Neural cell (in vitro differentiated cells): ENCODE results near the gene BICC1. TPM values are rescaled to one million over a fixed set of nuclear protein-coding genes. Genes with fewer than 3 reads are reported as not detected.

Experiments
- H2AFZ ChIP-seq: fragments of 200-600, 300-800 bp; sonication (generic), shearing (Covaris generic); 2 replicates; pipeline ENCODE4 v1.6.0; 2014; ENCODE audit warnings: low read depth, mild to moderate bottlenecking, antibody characterized with exemption, low read length, moderate library complexity
- H3F3A ChIP-seq: fragments of 200-600 bp; shearing (Covaris generic); 2 replicates; pipeline ENCODE4 v1.6.1; 2016; ENCODE audit warnings: mild to moderate bottlenecking, moderate library complexity, mixed read lengths, antibody characterized with exemption, low read length; ENCODE audit not compliant: insufficient read depth, poor library complexity, severe bottlenecking
- H3K27ac ChIP-seq: fragments of 200-600, 300-800 bp; sonication (generic), shearing (Covaris generic); 2 replicates; pipeline ENCODE4 v1.5.1; 2014; ENCODE audit warnings: mild to moderate bottlenecking, low read length, moderate library complexity
- H3K27me3 ChIP-seq: fragments of 300-800, 200-600 bp; sonication (generic), shearing (Covaris generic); 2 replicates; pipeline ENCODE4 v1.6.0; 2014; ENCODE audit warnings: mild to moderate bottlenecking, low read depth, low read length, moderate library complexity; ENCODE audit not compliant: insufficient read depth
- H3K36me3 ChIP-seq: fragments of 300-800, 200-600 bp; sonication (generic), shearing (Covaris generic); 2 replicates; pipeline ENCODE4 v1.5.1; 2014; ENCODE audit warnings: mild to moderate bottlenecking, antibody characterized with exemption, low read length, moderate library complexity; ENCODE audit not compliant: insufficient read depth
- H3K4me2 ChIP-seq: fragments of 300-800, 200-600 bp; sonication (generic), shearing (Covaris generic); 2 replicates; pipeline ENCODE4 v1.6.0; 2014; ENCODE audit warnings: mild to moderate bottlenecking, low read length
- H3K4me3 ChIP-seq: fragments of 300-800, 200-600 bp; sonication (generic), shearing (Covaris generic); 2 replicates; pipeline ENCODE4 v1.5.1; 2014; ENCODE audit warnings: mild to moderate bottlenecking, low read length, moderate library complexity
- H3K79me2 ChIP-seq: fragments of 200-600 bp; shearing (Covaris generic); replicated peaks from 2 replicates; pipeline ENCODE4 v1.6.0; 2014; ENCODE audit warnings: mild to moderate bottlenecking, low read length, moderate library complexity; ENCODE audit not compliant: insufficient read depth
- H3K9ac ChIP-seq: fragments of 300-800, 200-600 bp; sonication (generic), shearing (Covaris generic); 2 replicates; pipeline ENCODE4 v1.6.1; 2016; ENCODE audit warnings: mild to moderate bottlenecking, low read length, mixed read lengths
- H3K9me2 ChIP-seq: fragments of 200-600 bp; shearing (Covaris generic); 2 replicates; pipeline ENCODE4 v1.6.1; 2016; ENCODE audit warnings: mild to moderate bottlenecking, low read length, mixed read lengths; ENCODE audit not compliant: insufficient read depth
- H3K9me3 ChIP-seq: fragments of 200-600, 300-800 bp; sonication (generic), shearing (Covaris generic); 2 replicates; pipeline ENCODE4 v1.6.1; 2016; ENCODE audit warnings: mild to moderate bottlenecking, mixed run types, low read length, moderate library complexity, mixed read lengths
- H4K20me1 ChIP-seq: fragments of 200-600 bp; shearing (Covaris generic); 2 replicates; pipeline ENCODE4 v1.6.1; 2016; ENCODE audit warnings: mild to moderate bottlenecking, mixed run types; ENCODE audit not compliant: insufficient read depth
- CTCF ChIP-seq: fragments of 450-650 bp; IDR thresholded peaks from 2 replicates; pipeline ENCODE4 v1.5.1; 2014; ENCODE audit warnings: antibody characterized with exemption, mild to moderate bottlenecking, moderate library complexity; ENCODE audit not compliant: poor library complexity, severe bottlenecking
- EP300 ChIP-seq: fragments of 450-650 bp; conservative IDR thresholded peaks from 2 replicates; pipeline ENCODE4 v1.6.1; 2014; ENCODE audit warnings: antibody characterized with exemption, mild to moderate bottlenecking, moderate library complexity; ENCODE audit not compliant: poor library complexity, severe bottlenecking
- EZH2 ChIP-seq: fragments of 200-600, 300-800 bp; shearing (Covaris generic), sonication (generic); IDR thresholded peaks from 2 replicates; pipeline ENCODE4 v1.6.1; 2014; ENCODE audit warnings: antibody characterized with exemption, low read length, borderline replicate concordance, mild to moderate bottlenecking; ENCODE audit not compliant: insufficient read depth, poor library complexity, severe bottlenecking
- MXI1 ChIP-seq: fragments of 450-650 bp; conservative IDR thresholded peaks from 2 replicates; pipeline ENCODE4 v1.6.1; 2014; ENCODE audit warnings: antibody characterized with exemption, mild to moderate bottlenecking; ENCODE audit not compliant: poor library complexity, severe bottlenecking
- POLR2AphosphoS5 ChIP-seq: IDR thresholded peaks from 2 replicates; pipeline ENCODE4 v1.6.1; 2012
- RAD21 ChIP-seq: fragments of 450-650 bp; conservative IDR thresholded peaks from 2 replicates; pipeline ENCODE4 v1.6.1; 2014; ENCODE audit warnings: antibody characterized with exemption, mild to moderate bottlenecking, moderate library complexity
- REST ChIP-seq: IDR thresholded peaks from 2 replicates; pipeline ENCODE4 v1.6.1; 2012; ENCODE audit warnings: borderline replicate concordance
- SMC3 ChIP-seq: fragments of 450-650 bp; conservative IDR thresholded peaks from 2 replicates; pipeline ENCODE4 v1.6.1; 2014; ENCODE audit warnings: antibody characterized with exemption, mild to moderate bottlenecking, moderate library complexity; ENCODE audit not compliant: poor library complexity
- TAF1 ChIP-seq: IDR thresholded peaks from 2 replicates; pipeline ENCODE4 v1.6.1; 2012; ENCODE audit warnings: low read depth
- polyA plus RNA-seq: library from polyadenylated mRNA; depleted of rRNA; stranded (reverse); fragments of >200 nt; gene quantifications from 2 replicates; pipeline ENCODE4 v1.2.3, GENCODE V29; 2014

The BICC1 gene
- polyA plus RNA-seq, 1 donor from 2014 or later: 7.6 TPM

DNA sequence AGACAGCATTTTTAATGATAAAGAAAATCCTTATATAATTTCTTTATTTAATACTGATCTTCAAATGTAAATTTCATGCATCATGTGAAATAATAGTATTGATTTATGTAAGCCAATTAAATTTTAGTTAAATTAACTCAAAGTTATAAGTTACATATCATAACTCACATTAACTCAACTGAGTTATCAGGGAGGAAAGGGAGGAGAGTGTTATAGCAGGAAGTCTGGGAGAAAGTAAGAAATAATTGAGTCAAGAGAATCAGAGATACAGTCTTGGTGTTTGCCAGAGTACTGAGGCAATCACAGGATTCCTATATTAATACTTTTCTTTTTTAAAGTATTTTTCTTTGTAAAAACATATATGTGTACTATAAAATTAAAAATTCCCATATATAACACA is 4.0 kb downstream of the BICC1 start:
- H3K9me2 ChIP-seq: no peaks in the 10 kb centered on the region
- H3K79me2 ChIP-seq: no peaks in the 10 kb centered on the region
- H3K27me3 ChIP-seq: no peaks in the 10 kb centered on the region

DNA sequence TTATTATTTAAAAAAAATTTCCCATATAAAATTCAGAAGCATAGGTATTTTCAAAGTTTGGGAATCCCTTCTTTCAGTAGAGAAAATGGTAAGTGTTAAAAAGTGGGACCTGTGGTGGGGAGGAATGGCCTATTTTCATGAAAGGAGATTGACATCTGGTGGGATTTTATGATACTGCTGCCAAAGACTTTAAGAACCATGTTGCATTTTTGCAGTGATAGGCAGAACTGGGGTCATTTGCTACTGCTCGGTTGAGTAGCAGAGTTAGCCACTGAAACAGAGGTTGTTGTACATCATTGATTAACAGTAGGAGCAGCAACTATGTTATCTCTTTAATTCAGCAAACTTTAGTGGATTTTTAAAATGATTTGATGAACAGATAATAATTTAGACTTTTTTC is 4.4 kb downstream of the BICC1 start:
- H3K9me3 ChIP-seq: no peaks in the 10 kb centered on the region
- H3F3A ChIP-seq: no peaks in the 10 kb centered on the region
- H3K27me3 ChIP-seq: no peaks in the 10 kb centered on the region
- no peak overlapping the region for H3K4me3 ChIP-seq
- no peak overlapping the region for H3K27ac ChIP-seq
- no peak overlapping the region for H3K4me2 ChIP-seq
- H3K9ac ChIP-seq: no peak overlapping the region
- H2AFZ ChIP-seq: no peak overlapping the region
- no peaks in the 10 kb centered on the region for H4K20me1 ChIP-seq
- H3K36me3 ChIP-seq: no peaks in the 10 kb centered on the region
- H3K9me2 ChIP-seq: no peaks in the 10 kb centered on the region
- no peaks in the 10 kb centered on the region for H3K79me2 ChIP-seq
- TF ChIP-seq POLR2AphosphoS5 (no peak), EP300 (no peak), TAF1 (no peak), RAD21 (no peak), REST (no peak), EZH2 (no peak), MXI1 (no peak)

More for the DNA sequence above, 4.0 kb downstream of the BICC1 start:
- H3K27ac ChIP-seq: no peak overlapping the region
- H3F3A ChIP-seq: no peaks in the 10 kb centered on the region
- H2AFZ ChIP-seq: no peak overlapping the region
- H3K9me3 ChIP-seq: no peaks in the 10 kb centered on the region
- H3K36me3 ChIP-seq: no peaks in the 10 kb centered on the region
- no peak overlapping the region for H3K4me2 ChIP-seq
- H4K20me1 ChIP-seq: no peaks in the 10 kb centered on the region
- no peak overlapping the region for H3K9ac ChIP-seq
- TF ChIP-seq REST (no peak), TAF1 (no peak), EP300 (no peak), EZH2 (no peak), CTCF (no peak), SMC3 (no peak), POLR2AphosphoS5 (no peak), MXI1 (no peak), RAD21 (no peak)
- H3K4me3 ChIP-seq: no peak overlapping the region
